Activated naive CD4-positive, alpha-beta T cell treated with anti-CD3 and anti-CD28 coated beads, Interleukin-2, amount 50 U/mL, for 16 hours (primary cell): ENCODE measurements around the gene CYP26A1.

Experiments used
- DNase-seq: peaks from one replicate; pipeline ENCODE4 v3.0.0-alpha.2; 2020

Gene CYP26A1

DNA sequence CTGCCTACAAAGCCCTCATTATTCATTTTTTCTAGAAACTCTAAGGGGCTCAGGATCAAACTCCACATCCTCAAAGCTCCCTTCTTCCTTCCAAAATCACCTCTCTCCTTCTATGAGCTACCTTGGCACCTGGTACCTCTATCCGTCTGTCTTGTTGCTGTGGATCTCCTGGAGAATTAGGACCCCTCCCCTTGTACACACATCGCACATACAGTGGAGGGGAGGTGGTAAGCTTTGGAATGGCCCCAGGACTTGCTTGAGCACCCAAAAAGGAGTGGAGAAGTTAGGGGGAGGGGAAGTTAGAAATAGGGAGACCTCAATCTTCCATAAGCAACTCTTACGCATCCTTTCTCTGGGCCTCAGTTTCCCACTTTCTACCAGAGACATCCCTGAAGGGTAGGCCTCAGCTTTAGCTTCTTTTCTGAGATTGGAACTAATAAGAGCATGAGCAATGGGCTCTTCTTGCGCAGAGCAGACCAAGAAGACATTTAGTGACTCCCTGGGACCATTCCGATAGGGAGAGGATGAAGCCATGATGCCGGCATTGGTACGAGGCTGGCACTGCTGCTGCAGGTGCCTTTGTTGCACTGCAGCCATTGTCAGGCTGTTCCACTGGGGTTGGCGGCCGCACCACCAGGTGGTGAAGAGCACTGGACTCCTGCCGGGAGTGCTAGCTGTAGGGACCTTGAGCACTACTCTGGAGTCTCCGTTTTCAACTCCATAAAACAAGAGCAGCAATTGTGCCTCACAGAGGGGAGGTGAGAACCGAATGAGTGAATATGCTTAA, 8.6 kb upstream of the CYP26A1 start:
- no peak for DNase-seq

DNA sequence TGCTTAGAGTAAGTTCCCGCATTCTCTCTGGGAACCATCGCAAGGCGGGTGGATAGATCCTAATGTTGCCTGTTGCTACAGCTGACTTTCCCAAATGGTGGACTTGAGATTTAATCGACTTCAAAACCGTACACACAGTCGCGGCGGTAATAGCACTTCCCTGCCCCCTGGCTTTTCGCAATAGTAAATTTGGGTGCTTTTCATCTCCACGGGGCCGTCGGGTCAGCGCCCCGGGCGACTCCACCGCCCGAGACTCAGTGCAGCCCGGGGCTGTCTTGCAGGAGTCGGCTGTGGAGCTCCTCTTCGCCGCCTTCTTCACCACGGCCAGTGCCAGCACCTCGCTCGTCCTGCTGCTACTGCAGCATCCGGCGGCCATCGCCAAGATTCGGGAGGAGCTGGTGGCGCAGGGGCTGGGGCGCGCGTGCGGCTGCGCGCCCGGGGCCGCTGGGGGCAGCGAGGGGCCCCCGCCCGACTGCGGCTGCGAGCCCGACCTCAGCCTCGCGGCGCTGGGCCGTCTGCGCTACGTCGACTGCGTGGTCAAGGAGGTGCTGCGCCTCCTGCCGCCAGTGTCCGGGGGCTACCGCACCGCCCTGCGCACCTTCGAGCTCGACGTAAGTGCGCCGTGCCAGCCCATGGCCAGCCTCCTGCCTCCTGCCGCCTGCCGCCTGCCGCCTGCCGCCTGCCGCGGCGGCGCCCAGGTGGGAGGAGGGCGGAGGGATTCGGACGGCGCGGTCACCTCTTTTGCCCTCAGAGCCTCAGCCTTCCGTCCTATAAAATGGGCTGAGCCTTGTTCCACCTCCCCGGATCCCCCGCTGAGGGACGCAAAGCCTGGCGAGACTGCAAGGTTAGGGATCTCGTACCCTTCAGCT, 7.8 kb upstream of the CYP26A1 start:
- no peak for DNase-seq

DNA sequence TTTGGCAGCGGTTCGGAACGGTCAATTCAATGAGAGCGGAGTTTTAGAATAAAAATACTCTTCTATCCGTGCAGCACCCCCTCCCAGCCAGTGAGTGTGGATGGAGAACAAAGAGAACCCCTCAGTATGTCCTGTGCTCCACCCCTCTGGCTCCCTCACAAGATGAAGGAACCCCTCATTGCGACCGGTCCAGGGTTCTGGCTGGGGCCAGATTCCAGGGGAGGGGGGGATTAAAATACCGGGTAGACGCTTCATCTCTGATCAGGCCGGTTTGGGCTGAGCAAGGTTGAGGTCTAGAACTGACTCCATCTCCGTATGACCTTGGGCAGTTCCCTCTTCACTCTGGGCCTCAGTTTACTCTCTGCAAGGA, 7.2 kb upstream of the CYP26A1 start:
- no peak for DNase-seq

DNA sequence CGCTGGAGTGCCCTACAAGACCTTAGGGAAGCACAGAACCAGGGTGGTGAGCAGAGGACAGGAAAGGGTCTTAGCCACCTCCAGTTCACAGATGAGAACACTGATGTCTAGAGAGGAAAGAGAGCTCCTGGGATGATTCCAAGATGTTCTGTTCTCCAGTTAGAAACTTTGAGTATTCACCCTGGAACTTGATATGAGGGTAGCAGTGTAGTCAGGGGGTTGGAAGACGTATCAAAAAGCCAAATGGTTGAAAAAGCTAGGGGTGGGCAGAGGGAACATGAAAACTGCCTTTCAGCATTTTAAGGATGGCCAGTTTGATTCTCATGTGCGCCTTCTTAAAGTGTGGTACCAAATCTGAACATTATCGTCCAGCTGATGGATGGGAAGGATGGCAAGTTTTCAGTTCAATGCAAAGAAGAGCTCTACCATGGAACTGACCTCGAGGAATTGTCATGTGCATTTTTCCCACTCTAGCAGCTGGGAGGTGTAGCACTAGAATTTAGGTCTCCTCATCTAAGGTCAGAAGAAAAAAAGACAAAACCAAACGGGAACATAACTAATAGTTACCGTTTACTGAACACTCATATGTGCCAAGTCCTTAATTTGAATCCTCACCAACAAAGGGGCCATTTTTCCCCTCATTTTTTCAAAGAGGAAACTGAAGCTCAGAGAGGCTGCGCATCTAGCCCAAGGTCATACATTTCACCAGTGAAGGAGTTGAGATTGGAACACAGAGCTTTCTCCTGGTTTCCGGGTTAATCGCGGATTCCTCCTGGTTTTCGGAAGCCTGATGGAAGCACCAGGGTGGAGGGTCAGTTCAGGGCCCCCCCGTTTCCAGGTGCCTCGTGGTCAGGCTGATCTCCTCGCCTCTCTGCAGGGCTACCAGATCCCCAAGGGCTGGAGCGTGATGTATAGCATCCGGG, 6.0 kb upstream of the CYP26A1 start:
- no peak for DNase-seq

DNA sequence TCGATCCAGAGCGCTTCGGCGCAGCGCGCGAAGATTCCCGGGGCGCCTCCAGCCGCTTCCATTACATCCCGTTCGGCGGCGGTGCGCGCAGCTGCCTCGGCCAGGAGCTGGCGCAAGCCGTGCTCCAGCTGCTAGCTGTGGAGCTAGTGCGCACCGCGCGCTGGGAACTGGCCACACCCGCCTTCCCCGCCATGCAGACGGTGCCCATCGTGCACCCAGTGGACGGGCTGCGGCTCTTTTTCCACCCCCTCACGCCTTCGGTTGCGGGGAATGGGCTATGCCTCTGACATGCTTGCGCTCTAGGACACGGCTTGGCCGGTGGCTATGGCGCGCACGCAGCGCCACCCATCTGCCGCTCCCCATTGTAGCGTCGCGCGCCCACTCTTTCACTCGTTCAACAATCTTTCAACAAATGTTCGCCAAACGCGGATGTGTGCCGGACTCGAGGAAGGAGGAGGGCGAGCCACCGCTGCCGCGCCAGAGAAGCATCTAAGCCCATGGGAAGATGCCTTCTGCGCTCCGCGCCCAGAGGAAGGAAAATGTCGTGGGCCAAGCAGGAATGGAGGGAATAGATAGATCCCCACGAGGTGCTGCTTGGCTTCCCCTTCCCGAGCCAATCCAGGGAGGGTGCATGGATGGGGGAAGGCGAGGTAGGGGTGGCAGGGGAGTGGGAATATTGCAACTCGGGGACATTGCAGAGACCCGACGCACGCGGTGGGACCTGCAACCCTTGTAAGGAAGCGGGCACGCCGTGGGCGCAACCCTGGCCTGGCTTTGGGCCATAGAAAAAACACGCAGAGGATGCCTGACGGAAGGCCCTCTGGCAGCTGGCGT, 5.1 kb upstream of the CYP26A1 start:
- no peak for DNase-seq

DNA sequence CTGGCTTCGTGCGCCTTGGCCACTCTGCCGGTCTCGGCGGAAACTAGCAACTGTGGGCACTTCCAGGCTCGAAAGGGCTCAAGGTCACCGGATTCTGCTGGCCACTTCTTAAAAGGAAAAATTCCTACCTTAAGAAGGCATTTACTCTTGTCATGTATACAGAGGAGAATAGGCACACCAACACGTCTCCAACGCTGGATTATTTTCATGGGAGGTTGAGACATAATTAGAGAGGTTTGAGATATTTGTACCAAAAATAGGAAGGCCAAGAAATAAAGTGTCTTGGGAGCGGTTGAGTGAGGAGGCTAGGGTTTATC, 4.5 kb upstream of the CYP26A1 start:
- no peak for DNase-seq

DNA sequence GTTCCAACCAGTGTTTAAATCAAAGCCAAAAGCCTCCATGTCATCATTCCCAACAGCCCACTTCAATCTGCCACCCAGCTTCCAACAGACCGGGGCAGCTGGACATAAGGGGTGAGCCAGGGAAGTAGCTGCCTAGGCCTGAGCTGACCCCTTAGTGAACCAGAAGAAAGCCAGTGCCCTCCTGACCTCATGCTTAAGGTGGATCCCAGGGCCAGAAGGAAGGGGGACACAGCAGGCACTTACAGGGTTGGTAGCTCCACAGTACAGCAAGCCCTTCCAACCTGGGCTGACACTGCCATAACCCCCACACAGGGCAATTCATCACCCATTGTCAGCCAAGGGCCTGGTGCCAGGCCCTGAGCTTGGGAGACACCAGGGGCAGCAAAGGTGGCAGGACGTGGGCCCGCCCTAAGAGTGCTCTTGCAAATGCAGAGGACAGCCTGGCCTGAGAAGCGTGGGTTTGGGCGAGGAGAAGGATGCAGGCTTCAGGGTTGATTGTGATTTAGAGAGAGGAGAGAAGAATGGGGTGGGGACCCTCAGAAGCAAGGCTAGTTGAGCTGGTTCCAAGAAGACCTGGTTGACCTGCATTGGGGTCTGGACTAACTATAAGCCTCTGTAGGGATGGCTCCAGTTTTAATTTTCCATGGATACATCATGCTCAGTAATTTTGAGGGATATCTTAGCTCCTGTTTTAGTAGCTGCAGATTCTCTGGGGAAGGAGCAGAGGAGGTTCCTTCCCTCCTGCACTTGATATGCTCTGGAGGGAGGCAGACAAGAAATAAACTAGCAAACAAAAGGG, 3.1 kb upstream of the CYP26A1 start:
- no peak for DNase-seq

DNA sequence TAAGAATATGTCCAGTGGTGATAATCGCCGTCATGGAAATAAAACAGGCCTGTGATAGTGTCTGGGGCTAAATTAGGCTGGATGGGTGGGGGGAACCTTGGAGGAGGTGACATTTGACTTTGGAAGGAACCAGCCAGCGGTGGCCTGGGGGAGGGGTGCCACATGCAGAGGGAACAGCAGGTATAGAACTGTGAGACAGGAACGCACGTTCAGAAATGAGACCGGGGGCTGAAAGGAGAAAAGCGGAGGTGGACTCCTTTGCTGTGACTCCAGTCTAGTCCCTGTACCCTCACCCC, 2.6 kb upstream of the CYP26A1 start:
- no peak for DNase-seq

DNA sequence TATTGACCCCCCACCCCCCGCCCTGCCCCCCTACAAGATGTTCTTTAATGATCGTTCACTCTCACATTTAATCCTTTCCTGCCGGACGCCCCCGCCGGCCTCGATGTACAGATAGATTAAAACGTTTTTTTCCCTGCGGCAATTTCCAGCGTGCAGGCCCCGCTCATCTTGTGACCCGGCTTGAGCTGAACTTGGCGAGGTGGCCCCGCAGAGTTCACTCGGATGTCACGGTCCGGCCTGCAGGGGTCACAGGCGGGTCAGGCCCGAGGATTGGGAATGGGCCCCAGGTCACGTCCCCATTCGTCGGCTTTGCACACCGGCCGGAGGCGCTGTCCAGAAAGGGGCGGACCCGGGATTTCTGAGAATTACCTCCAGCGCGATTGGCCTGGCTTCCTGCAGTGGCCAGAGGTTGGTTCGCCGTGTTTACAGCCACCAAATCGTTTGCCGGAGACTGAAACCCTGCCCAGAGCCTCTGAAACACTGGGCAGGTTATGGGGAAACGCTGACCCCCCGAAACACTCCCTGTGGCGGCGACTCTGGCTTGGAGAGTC, 1.9 kb upstream of the CYP26A1 start:
- DNase-seq = no peak

DNA sequence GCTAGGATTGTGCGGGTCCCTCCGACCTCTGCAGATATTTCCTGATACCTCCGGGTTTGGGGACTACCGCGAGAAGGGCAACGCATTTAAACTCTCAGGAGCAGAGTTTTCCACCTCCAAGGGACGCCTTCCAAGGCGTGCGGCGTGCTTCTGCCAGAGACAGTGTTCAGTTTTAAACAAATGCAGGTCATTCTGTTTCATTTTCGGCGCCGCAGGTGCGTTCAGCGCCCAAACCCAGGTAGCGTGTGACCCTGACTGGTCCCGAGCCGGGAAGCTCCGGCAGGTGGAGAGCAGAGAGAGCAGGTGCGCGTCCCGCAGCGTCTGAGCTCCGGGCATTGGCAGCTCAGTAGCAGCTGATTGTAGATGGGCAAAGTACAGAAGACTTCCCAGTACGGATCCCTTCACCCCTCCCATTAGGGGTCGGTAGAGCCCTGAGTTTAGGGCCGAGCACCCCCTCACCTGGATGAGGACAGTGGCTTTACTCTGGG, 1.4 kb upstream of the CYP26A1 start:
- no peak for DNase-seq

DNA sequence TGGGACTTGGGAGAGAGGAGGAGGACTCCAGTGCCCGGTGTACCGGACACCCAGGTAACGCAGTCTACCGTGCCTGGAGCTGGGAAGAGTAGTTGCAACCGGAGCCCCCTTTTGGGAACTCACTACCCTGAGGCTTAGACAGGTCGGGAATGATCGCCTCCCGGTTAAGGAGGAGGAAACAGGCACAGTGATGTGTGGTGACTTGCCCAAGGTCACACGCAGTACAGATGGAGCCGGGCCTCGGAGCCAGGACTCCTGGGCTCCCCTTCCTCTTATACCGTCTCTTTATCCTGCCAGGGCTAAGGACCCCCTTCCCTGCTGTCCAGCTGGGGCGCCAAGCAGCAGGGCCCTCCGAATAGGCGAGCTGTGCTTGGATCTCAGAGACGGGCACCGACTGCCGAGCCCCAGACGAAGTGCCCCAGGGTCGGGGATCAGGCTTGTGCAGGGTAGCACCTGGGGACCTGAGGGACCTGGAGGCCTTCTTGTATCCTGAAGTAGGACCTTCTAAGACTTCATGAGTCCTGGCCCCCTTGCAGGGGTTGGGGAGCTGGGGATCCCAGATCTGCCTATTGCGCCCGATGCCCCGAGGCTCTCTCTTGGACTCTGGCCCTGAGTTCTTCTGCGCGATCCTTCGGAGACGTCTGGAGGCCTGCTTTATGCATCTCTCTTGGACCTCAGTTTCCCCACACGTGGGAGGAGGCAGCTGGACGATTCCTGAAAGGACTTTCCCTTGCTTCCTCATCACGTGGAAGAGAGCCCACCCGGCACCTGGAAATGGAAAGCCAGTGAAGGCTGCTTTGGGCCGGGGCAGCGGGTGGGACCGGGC, 767 bp upstream of the CYP26A1 start:
- DNase-seq = no peak

DNA sequence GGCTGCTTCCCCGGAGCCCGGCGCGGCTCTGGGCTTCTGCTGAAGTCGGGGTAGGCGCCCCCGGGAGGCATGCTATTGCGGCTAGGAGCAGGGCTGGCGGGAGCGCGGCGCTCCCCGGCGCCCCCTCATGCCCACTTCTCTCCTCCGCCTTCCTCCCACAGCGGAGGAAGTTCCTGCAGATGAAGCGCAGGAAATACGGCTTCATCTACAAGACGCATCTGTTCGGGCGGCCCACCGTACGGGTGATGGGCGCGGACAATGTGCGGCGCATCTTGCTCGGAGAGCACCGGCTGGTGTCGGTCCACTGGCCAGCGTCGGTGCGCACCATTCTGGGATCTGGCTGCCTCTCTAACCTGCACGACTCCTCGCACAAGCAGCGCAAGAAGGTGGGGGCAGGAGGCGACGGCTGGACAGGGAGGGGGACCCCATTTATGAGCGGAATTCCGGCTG, 479 bp downstream of the CYP26A1 start:
- no peak for DNase-seq

DNA sequence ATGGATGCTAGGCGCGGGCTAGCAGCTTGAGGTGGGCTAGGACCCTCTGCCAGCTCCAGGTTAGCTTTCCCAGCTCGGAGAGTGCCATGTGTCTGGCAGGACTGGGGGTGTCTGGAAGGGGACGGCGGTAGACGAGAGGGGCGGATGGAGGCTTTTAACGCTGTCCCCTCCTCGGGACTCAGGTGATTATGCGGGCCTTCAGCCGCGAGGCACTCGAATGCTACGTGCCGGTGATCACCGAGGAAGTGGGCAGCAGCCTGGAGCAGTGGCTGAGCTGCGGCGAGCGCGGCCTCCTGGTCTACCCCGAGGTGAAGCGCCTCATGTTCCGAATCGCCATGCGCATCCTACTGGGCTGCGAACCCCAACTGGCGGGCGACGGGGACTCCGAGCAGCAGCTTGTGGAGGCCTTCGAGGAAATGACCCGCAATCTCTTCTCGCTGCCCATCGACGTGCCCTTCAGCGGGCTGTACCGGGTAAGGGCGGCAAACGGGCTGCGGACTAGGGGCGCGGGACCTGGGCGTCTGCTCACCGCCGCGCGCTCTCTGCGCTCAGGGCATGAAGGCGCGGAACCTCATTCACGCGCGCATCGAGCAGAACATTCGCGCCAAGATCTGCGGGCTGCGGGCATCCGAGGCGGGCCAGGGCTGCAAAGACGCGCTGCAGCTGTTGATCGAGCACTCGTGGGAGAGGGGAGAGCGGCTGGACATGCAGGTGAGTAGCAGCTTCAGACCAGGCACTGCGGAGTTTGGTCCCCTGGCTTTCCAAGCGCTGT, 1.1 kb downstream of the CYP26A1 start:
- DNase-seq = no peak

DNA sequence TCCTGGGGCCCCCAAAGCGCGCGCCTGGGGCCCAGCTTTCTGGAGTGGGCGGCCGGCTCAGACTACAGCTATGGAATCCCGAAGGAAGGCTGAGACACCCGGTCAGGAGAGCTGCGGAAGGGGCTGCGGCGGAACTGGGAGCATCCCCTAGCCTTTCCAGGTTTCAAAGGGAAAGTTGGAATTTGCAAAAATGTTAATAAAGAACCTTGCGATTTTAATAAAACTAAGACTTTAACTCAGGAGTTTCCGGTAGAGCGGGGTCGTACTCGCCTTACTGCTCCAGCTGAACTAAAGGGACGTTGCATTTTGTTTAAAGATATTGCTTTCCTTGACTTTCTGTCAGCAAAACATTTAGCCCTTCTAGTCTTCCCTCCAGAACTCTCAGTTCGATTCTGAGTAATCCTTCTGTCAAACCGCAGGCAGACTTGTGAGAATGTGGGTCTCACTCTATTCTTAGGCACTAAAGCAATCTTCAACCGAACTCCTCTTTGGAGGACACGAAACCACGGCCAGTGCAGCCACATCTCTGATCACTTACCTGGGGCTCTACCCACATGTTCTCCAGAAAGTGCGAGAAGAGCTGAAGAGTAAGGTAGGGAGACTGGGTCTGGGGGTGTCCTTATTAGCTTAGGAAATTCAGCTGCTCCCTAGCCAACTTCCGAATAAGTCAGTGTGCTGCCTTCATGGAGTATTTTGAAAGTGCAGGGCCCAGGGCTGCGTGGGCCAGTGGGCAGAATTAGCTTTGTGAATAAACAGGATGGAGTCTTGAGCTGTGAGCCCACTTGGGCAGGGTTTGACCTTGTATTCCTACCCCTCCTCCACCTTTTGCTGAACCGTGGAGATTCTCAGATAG, 1.9 kb downstream of the CYP26A1 start:
- DNase-seq = no peak

DNA sequence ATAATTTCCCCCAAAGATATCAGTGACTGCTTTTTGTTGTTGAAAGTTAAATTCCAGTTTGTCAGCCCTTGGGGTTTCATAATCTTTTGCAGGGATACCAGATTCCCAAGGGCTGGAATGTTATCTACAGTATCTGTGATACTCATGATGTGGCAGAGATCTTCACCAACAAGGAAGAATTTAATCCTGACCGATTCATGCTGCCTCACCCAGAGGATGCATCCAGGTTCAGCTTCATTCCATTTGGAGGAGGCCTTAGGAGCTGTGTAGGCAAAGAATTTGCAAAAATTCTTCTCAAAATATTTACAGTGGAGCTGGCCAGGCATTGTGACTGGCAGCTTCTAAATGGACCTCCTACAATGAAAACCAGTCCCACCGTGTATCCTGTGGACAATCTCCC, 3.2 kb downstream of the CYP26A1 start:
- DNase-seq = no peak

DNA sequence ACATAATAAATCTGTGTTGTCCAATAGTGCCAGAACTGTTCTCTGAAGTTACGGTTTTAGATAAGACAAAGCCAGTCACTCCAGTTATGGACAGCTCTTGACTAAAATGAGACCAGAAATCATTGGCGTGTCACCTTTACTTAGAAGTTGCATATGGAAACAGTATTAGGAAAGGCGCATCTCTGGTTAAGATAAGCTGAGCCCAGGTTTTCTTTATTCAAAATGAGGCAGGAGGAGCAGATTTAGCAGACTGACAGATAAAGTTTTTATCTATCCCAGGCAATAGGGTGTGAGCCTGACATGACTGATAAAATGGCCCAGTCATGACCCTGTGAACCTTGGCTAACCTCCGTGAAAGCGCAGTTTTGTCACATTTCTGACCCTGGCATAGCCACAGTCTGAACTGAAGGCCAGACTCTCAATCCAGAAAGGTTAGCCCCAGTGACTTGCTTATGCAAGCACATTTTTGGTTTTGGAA, 4.2 kb downstream of the CYP26A1 start:
- no peak for DNase-seq

DNA sequence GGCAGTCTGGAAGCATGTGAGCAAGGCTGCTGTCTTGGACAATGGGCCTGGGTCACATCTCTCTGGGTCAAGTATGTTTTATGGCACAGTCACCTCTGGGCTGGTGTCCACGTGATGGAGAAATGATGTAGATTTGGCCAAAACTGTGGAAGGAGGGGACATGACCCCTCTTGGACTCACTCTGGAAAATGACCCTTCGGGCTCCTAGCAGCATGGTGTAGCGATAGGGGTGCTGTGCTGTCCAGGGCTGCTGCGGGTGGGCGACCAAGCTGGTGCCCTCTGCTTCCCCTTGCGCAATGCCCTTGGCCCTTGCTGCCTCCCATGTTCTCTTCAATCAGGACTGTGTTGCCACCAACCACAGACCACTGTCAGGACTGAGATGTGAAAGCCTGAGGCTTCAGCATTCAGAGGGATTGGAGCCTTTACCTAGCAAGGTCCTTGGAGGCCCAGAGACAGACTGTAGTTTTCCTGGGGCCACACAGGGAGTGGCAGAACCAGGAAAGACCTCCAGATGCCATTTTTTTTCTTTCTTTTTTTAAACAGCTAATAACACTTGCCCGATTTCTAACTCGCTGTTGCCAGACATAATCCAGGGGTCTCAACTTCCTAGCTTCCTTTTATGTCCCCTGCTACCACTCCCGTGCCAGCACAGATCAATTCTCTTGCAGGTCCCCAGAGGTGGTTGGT, 6.1 kb downstream of the CYP26A1 start:
- no peak for DNase-seq
